T-cell (primary cell): ENCODE measurements around the gene SH3PXD2B. TPM values are rescaled to one million over a fixed set of nuclear protein-coding genes. Genes with fewer than 3 reads are reported as not detected.
"Not testable (repeated sequence)": the region's sequence is repeated elsewhere in the genome, so short reads cannot be mapped to it uniquely, and the experiment has no call there.

Source experiments
- ATAC-seq, 4 experiments: fragments of 200-7000 bp in 3 of 4; fragments of 150-1000 bp in 1 of 4; cut with Tn5 transposase; replicated peaks in 1 of 4; 1 replicate in 3 of 4; 2 replicates in 1 of 4; pipeline ENCODE4 v1.10.0; 2021; ENCODE audit warnings: moderate library complexity in 3 of 4, mild to moderate bottlenecking in 2 of 4, moderate number of reproducible peaks in 1 of 4
- CTCF ChIA-PET, 2 donors: fragments of 300-600 bp; sonication (Branson Sonifier 250); formaldehyde crosslinking; loops; one replicate each; lab custom pipeline; 2022; ENCODE audit warnings: antibody characterized with exemption in 2 of 2; lab: Charles Lee
- POLR2A ChIA-PET, 2 donors: fragments of 300-600 bp; sonication (Branson Sonifier 250); formaldehyde crosslinking; loops; one replicate each; lab custom pipeline; 2022; ENCODE audit warnings: antibody characterized with exemption in 2 of 2; lab: Charles Lee
- DNase-seq, 35 experiments: peaks; one replicate each; pipeline versions ENCODE4 v3.0.0 to v3.0.0-alpha.2; 2013 to 2023
- H3K27ac ChIP-seq: one replicate; pipeline ENCODE4 v1.5.1; 2013; ENCODE audit warnings: low read length
- H3K27me3 ChIP-seq, 2 experiments: replicated peaks in 1 of 2; 1 replicate in 1 of 2; 2 replicates in 1 of 2; pipeline versions ENCODE4 v1.6.1 to v1.7.0; 2013; ENCODE audit warnings: low read length in 1 of 2, mixed read lengths in 1 of 2; ENCODE audit not compliant: control insufficient read depth in 2 of 2, insufficient read depth in 2 of 2; ENCODE audit errors: extremely low read depth in 1 of 2
- H3K36me3 ChIP-seq, 2 donors: 1 replicate in 1 of 2; 2 replicates in 1 of 2; pipeline versions ENCODE4 v1.6.1 to v1.7.0; 2013; ENCODE audit warnings: low read length in 1 of 2; ENCODE audit not compliant: control insufficient read depth in 2 of 2, insufficient read depth in 1 of 2; ENCODE audit errors: extremely low read depth in 1 of 2
- H3K4me1 ChIP-seq, 2 experiments: 1 replicate in 1 of 2; 2 replicates in 1 of 2; pipeline versions ENCODE4 v1.6.1 to v1.7.0; 2013; ENCODE audit warnings: low read length in 2 of 2, mixed read lengths in 1 of 2; ENCODE audit not compliant: insufficient read depth in 2 of 2, control insufficient read depth in 1 of 2; ENCODE audit errors: extremely low read depth in 1 of 2
- H3K4me3 ChIP-seq, 2 donors: 1 replicate in 1 of 2; 2 replicates in 1 of 2; pipeline versions ENCODE4 v1.5.1 to v1.7.0; 2013; ENCODE audit warnings: mild to moderate bottlenecking in 2 of 2, low read length in 1 of 2, moderate library complexity in 1 of 2; ENCODE audit not compliant: control insufficient read depth in 1 of 2; ENCODE audit errors: extremely low read depth in 1 of 2
- H3K9me3 ChIP-seq: 2 replicates; pipeline ENCODE4 v1.7.0; 2013
- H3K27ac Mint-ChIP-seq, 2 donors: one replicate each; pipeline ENCODE4 v1.8.0; 2020 to 2021; ENCODE audit warnings: mild to moderate bottlenecking in 2 of 2, mixed read lengths in 2 of 2
- H3K27me3 Mint-ChIP-seq, 2 donors: one replicate each; pipeline ENCODE4 v1.8.0; 2021 to 2022; ENCODE audit warnings: mixed read lengths in 2 of 2
- H3K36me3 Mint-ChIP-seq: one replicate; pipeline ENCODE4 v1.8.0; 2021; ENCODE audit warnings: mixed read lengths
- H3K4me1 Mint-ChIP-seq, 3 donors: one replicate each; pipeline ENCODE4 v1.8.0; 2020 to 2022; ENCODE audit warnings: mixed read lengths in 3 of 3, mild to moderate bottlenecking in 1 of 3
- H3K4me3 Mint-ChIP-seq, 3 donors: one replicate each; pipeline ENCODE4 v1.8.0; 2020 to 2022; ENCODE audit warnings: mild to moderate bottlenecking in 3 of 3, mixed read lengths in 3 of 3, moderate library complexity in 3 of 3
- H3K9me3 Mint-ChIP-seq, 3 donors: one replicate each; pipeline ENCODE4 v1.8.0; 2020 to 2022; ENCODE audit warnings: mixed read lengths in 3 of 3
- WGBS: methylation state at CpG from one replicate; pipeline ENCODE4 v1.1.5; 2013; ENCODE audit warnings: missing lambda C conversion rate; ENCODE audit not compliant: insufficient coverage; 5-methylcytosine and 5-hydroxymethylcytosine counted together
- total RNA-seq, 35 experiments: library from RNA in 6 of 35; stranded (reverse) in 6 of 35; fragments of 120-200 nt in 1 of 35; gene quantifications; one replicate each; pipeline versions ENCODE4 v1.2.1 to v1.2.4 and lab custom pipeline; 2013 to 2026

The SH3PXD2B gene
- total RNA-seq, 5 donors from 2014 or later (not counting 1 experiment from before 2014, with no cell fraction given): 0.15 to 0.69 (median 0.38) TPM

- H3K27me3 Mint-ChIP-seq, POLR2A ChIA-PET, ATAC-seq: not testable (repeated sequence)
These were observed 52.3 kb downstream of the SH3PXD2B start for GRCh38 chr5:172402031-172402430.

GRCh38 chr5:172399826-172400225 is 54.5 kb downstream of the SH3PXD2B start:
- peaks cover 0 to 16% of the 10 kb centered on the region in 2 experiments for H3K27me3 ChIP-seq
- H3K36me3 Mint-ChIP-seq: no peaks in the 10 kb centered on the region

More at GRCh38 chr5:172402031-172402430, 52.3 kb downstream of the SH3PXD2B start:
- H3K4me3 ChIP-seq, H3K9me3 ChIP-seq, CTCF ChIA-PET, H3K36me3 Mint-ChIP-seq, H3K36me3 ChIP-seq, H3K27ac ChIP-seq, H3K4me1 Mint-ChIP-seq, H3K4me1 ChIP-seq, DNase-seq, H3K27ac Mint-ChIP-seq, H3K4me3 Mint-ChIP-seq: not testable (repeated sequence)
- H3K9me3 Mint-ChIP-seq: peaks cover 4 to 19% (median 7%) of the 10 kb centered on the region in 3 donors
- no CpG with 5 or more reads among the region's 6 CpGs for WGBS
- peaks cover 0 to 18% of the 10 kb centered on the region in 2 experiments for H3K27me3 ChIP-seq

GRCh38 chr5:172399336-172399735 is 55.0 kb downstream of the SH3PXD2B start:
- Mint-ChIP-seq H3K4me3 (no peak overlapping the region), H3K9me3 (peaks cover 8 to 25% (median 14%) of the 10 kb centered on the region in 3 donors), H3K27me3 (peaks cover 6 to 21% of the 10 kb centered on the region in 2 donors), H3K27ac (no peak overlapping the region), H3K4me1 (no peaks in the 10 kb centered on the region), H3K36me3 (no peaks in the 10 kb centered on the region)
- Histone ChIP-seq H3K36me3 (no peaks in the 10 kb centered on the region), H3K27ac (no peak overlapping the region), H3K9me3 (no peaks in the 10 kb centered on the region), H3K4me1 (no peaks in the 10 kb centered on the region), H3K27me3 (peaks cover 0 to 19% of the 10 kb centered on the region in 2 experiments), H3K4me3 (no peak overlapping the region)
- DNase-seq (no peak), ATAC-seq (no peak)
- WGBS: 90% methylated on average over 6 of the region's 6 CpGs
- CTCF ChIA-PET: no interaction called here
- POLR2A ChIA-PET: no interaction called here

More at GRCh38 chr5:172399826-172400225, 54.5 kb downstream of the SH3PXD2B start:
- no peak overlapping the region for H3K4me3 Mint-ChIP-seq
- no peak overlapping the region for H3K4me3 ChIP-seq
- peaks cover 3 to 18% of the 10 kb centered on the region in 2 donors for H3K27me3 Mint-ChIP-seq
- DNase-seq (no peak), ATAC-seq (no peak)
- ChIA-PET CTCF (no interaction called here), POLR2A (no interaction called here)
- H3K27ac Mint-ChIP-seq: no peak overlapping the region
- H3K4me1 ChIP-seq: no peaks in the 10 kb centered on the region
- H3K27ac ChIP-seq: no peak overlapping the region
- H3K36me3 ChIP-seq: no peaks in the 10 kb centered on the region
- H3K9me3 Mint-ChIP-seq: peaks cover 8 to 25% (median 14%) of the 10 kb centered on the region in 3 donors
- no peaks in the 10 kb centered on the region for H3K9me3 ChIP-seq
- no CpG with 5 or more reads among the region's 4 CpGs for WGBS
- H3K4me1 Mint-ChIP-seq: no peaks in the 10 kb centered on the region

GRCh38 chr5:172398645-172399044 is 55.7 kb downstream of the SH3PXD2B start:
- WGBS: no CpG with 5 or more reads among the region's 4 CpGs
- CTCF ChIA-PET, H3K27ac ChIP-seq, DNase-seq, H3K4me3 ChIP-seq, H3K4me1 Mint-ChIP-seq, POLR2A ChIA-PET, H3K4me1 ChIP-seq, H3K36me3 ChIP-seq, H3K27ac Mint-ChIP-seq, H3K9me3 ChIP-seq, H3K36me3 Mint-ChIP-seq, ATAC-seq, H3K4me3 Mint-ChIP-seq: not testable (repeated sequence)
- peaks cover 10 to 28% of the 10 kb centered on the region in 2 donors for H3K27me3 Mint-ChIP-seq
- peaks cover 8 to 25% (median 14%) of the 10 kb centered on the region in 3 donors for H3K9me3 Mint-ChIP-seq
- H3K27me3 ChIP-seq: peaks cover 0 to 16% of the 10 kb centered on the region in 2 experiments

- H3K36me3 Mint-ChIP-seq, POLR2A ChIA-PET, H3K4me1 ChIP-seq, DNase-seq, H3K4me3 ChIP-seq, H3K27me3 ChIP-seq, H3K4me3 Mint-ChIP-seq, H3K4me1 Mint-ChIP-seq, H3K36me3 ChIP-seq, H3K9me3 ChIP-seq, H3K27ac Mint-ChIP-seq, H3K27ac ChIP-seq, ATAC-seq: not testable (repeated sequence)
- CTCF ChIA-PET: interaction anchor here in 1 of 2 donors (0.6 kb wide), 1 partner anchor 237 kb away, joined by 3 read pairs; no protein-coding TSS in a partner anchor
- Mint-ChIP-seq H3K27me3 (peaks cover 10 to 27% of the 10 kb centered on the region in 2 donors), H3K9me3 (peaks cover 8 to 25% (median 14%) of the 10 kb centered on the region in 3 donors)
- 93% methylated on average over 5 of the region's 8 CpGs for WGBS
These were observed 57.3 kb downstream of the SH3PXD2B start for GRCh38 chr5:172396994-172397393.

- Histone ChIP-seq H3K4me3 (no peak overlapping the region), H3K27ac (no peak overlapping the region), H3K36me3 (no peaks in the 10 kb centered on the region), H3K9me3 (no peaks in the 10 kb centered on the region), H3K27me3 (peaks cover 0 to 11% of the 10 kb centered on the region in 2 experiments), H3K4me1 (no peaks in the 10 kb centered on the region)
- Mint-ChIP-seq H3K27me3 (peaks cover 7 to 27% of the 10 kb centered on the region in 2 donors), H3K36me3 (no peaks in the 10 kb centered on the region), H3K9me3 (peaks cover 8 to 25% (median 14%) of the 10 kb centered on the region in 3 donors), H3K4me1 (no peaks in the 10 kb centered on the region), H3K4me3 (no peak overlapping the region), H3K27ac (no peak overlapping the region)
- CTCF ChIA-PET: interaction anchor here in 1 of 2 donors (0.7 kb wide), 1 partner anchor 662 kb away, joined by 5 read pairs; no protein-coding TSS in a partner anchor
- no peak for DNase-seq
- POLR2A ChIA-PET: no interaction called here
- no peak for ATAC-seq
- 100% methylated on average over 1 of the region's 3 CpGs for WGBS
These were observed 58.1 kb downstream of the SH3PXD2B start for GRCh38 chr5:172396220-172396619.
